Measurements from ENCODE around the gene PLXNA1. TPM values are rescaled to one million over a fixed set of nuclear protein-coding genes. Genes with fewer than 3 reads are reported as not detected.

PLXNA1 gene
- total RNA-seq, 1 donor from 2014 or later = 41.5 TPM

- peak; percentile 84 for DNase-seq (ENCODE audit: low spot score)
These were observed 19.6 kb downstream of the PLXNA1 start for GRCh38 chr3:127002195-127003174.

- DNase-seq (ENCODE audit: low spot score) = no peak
These were observed 20.2 kb downstream of the PLXNA1 start for GRCh38 chr3:127003175-127003555.

- no peak for DNase-seq (ENCODE audit: low spot score)
These were observed 20.8 kb downstream of the PLXNA1 start for GRCh38 chr3:127003601-127004280.

GRCh38 chr3:127004641-127005397 is 21.9 kb downstream of the PLXNA1 start:
- no peak for DNase-seq (ENCODE audit: low spot score)

GRCh38 chr3:127005864-127006500 is 23.1 kb downstream of the PLXNA1 start:
- DNase-seq (ENCODE audit: low spot score) = no peak

- DNase-seq (ENCODE audit: low spot score) = no peak
These were observed 24.0 kb downstream of the PLXNA1 start for GRCh38 chr3:127006781-127007436.

- DNase-seq (ENCODE audit: low spot score) = no peak
These were observed 25.3 kb downstream of the PLXNA1 start for GRCh38 chr3:127008236-127008635.

- no peak for DNase-seq (ENCODE audit: low spot score)
These were observed 26.6 kb downstream of the PLXNA1 start for GRCh38 chr3:127009531-127009930.

GRCh38 chr3:127011270-127011992 is 28.5 kb downstream of the PLXNA1 start:
- DNase-seq (ENCODE audit: low spot score) = no peak

GRCh38 chr3:127012091-127012490 is 29.2 kb downstream of the PLXNA1 start:
- DNase-seq (ENCODE audit: low spot score) = no peak

- DNase-seq (ENCODE audit: low spot score) = no peak
These were observed 30.3 kb downstream of the PLXNA1 start for GRCh38 chr3:127013181-127013580.

- no peak for DNase-seq (ENCODE audit: low spot score)
These were observed 31.0 kb downstream of the PLXNA1 start for GRCh38 chr3:127013758-127014535.

GRCh38 chr3:127014536-127015281 is 31.8 kb downstream of the PLXNA1 start:
- no peak for DNase-seq (ENCODE audit: low spot score)

- DNase-seq (ENCODE audit: low spot score) = no peak
These were observed 32.5 kb downstream of the PLXNA1 start for GRCh38 chr3:127015282-127016042.

- DNase-seq (ENCODE audit: low spot score) = no peak
These were observed 33.1 kb downstream of the PLXNA1 start for GRCh38 chr3:127016043-127016343.

GRCh38 chr3:127016461-127016860 is 33.5 kb downstream of the PLXNA1 start:
- no peak for DNase-seq (ENCODE audit: low spot score)

- DNase-seq (ENCODE audit: low spot score) = no peak
These were observed 34.3 kb downstream of the PLXNA1 start for GRCh38 chr3:127017229-127017628.

- DNase-seq (ENCODE audit: low spot score) = no peak
These were observed 34.9 kb downstream of the PLXNA1 start for GRCh38 chr3:127017781-127018180.

Measured in mucosa of gallbladder (tissue), 1 donor.